Loucy (cell line): Measurements from ENCODE around the gene UCK2.

Experiments
- H2AFZ ChIP-seq: fragments of 200-600 bp; sonication (generic); 2 replicates; pipeline ENCODE4 v1.6.0; 2016; ENCODE audit warnings: antibody characterized with exemption, mild to moderate bottlenecking, low read length, moderate library complexity
- H3F3A ChIP-seq: fragments of 200-600 bp; 2 replicates; pipeline ENCODE4 v1.6.0; 2016; ENCODE audit warnings: antibody characterized with exemption, low read depth, mild to moderate bottlenecking
- H3K27me3 ChIP-seq: fragments of 200-600 bp; sonication (generic); 2 replicates; pipeline ENCODE4 v1.6.1; 2014; ENCODE audit warnings: low read length, mild to moderate bottlenecking; ENCODE audit not compliant: insufficient read depth, poor library complexity, severe bottlenecking
- H3K36me3 ChIP-seq: fragments of 200-600 bp; sonication (generic); 2 replicates; pipeline ENCODE4 v1.6.1; 2016; ENCODE audit warnings: low read length; ENCODE audit not compliant: insufficient read depth
- H3K4me1 ChIP-seq: fragments of 200-600 bp; sonication (generic); 2 replicates; pipeline ENCODE4 v1.5.1; 2014; ENCODE audit warnings: low read length, mild to moderate bottlenecking; ENCODE audit not compliant: insufficient read depth, poor library complexity, severe bottlenecking
- H3K4me2 ChIP-seq: fragments of 200-600 bp; sonication (generic); 2 replicates; pipeline ENCODE4 v1.6.0; 2014; ENCODE audit warnings: antibody characterized with exemption, low read length, low read depth, mild to moderate bottlenecking; ENCODE audit not compliant: poor library complexity, severe bottlenecking
- H3K4me3 ChIP-seq: fragments of 200-600 bp; sonication (generic); 2 replicates; pipeline ENCODE4 v1.5.1; 2014; ENCODE audit warnings: low read length, mild to moderate bottlenecking, mixed read lengths; ENCODE audit not compliant: poor library complexity, severe bottlenecking
- H3K79me2 ChIP-seq: fragments of 200-600 bp; sonication (generic); 2 replicates; pipeline ENCODE4 v1.6.1; 2014; ENCODE audit warnings: low read length; ENCODE audit not compliant: insufficient read depth
- H3K9ac ChIP-seq: fragments of 200-600 bp; sonication (generic); 2 replicates; pipeline ENCODE4 v1.6.0; 2014; ENCODE audit warnings: mild to moderate bottlenecking, low read depth, low read length, moderate library complexity; ENCODE audit not compliant: poor library complexity, severe bottlenecking
- H3K9me2 ChIP-seq: fragments of 200-600 bp; sonication (generic); replicated peaks from 2 replicates; pipeline ENCODE4 v1.6.1; 2016; ENCODE audit warnings: low read depth, low read length, mixed read lengths
- H3K9me3 ChIP-seq: fragments of 200-600 bp; sonication (generic); 2 replicates; pipeline ENCODE4 v1.6.1; 2014; ENCODE audit warnings: mild to moderate bottlenecking, antibody characterized with exemption, low read length, low read depth; ENCODE audit not compliant: insufficient read depth
- H4K20me1 ChIP-seq: fragments of 200-600 bp; sonication (generic); 2 replicates; pipeline ENCODE4 v1.6.0; 2014; ENCODE audit warnings: antibody characterized with exemption, low read length, mild to moderate bottlenecking; ENCODE audit not compliant: insufficient read depth, poor library complexity, severe bottlenecking
- CTCF ChIP-seq: fragments of 200-600 bp; sonication (generic); conservative IDR thresholded peaks from 2 replicates; pipeline ENCODE4 v1.5.1; 2014; ENCODE audit warnings: mild to moderate bottlenecking, antibody characterized with exemption, low read length
- EZH2phosphoT487 ChIP-seq: fragments of 200-600 bp; IDR thresholded peaks from 2 replicates; pipeline ENCODE4 v1.6.1; 2018; ENCODE audit warnings: antibody characterized with exemption, mild to moderate bottlenecking, moderate library complexity, borderline replicate concordance

The UCK2 gene

GRCh38 chr1:165836664-165837482 is 9.5 kb downstream of the UCK2 start:
- H3K27me3 ChIP-seq = no peaks in the 10 kb centered on the region
- H3K9me2 ChIP-seq = no peaks in the 10 kb centered on the region
- H3K4me3 ChIP-seq = no peak overlapping the region
- no peaks in the 10 kb centered on the region for H3K9me3 ChIP-seq
- H3K9ac ChIP-seq = no peak overlapping the region
- peaks cover 93% of the 10 kb centered on the region for H4K20me1 ChIP-seq
- H2AFZ ChIP-seq = no peak overlapping the region
- H3K4me2 ChIP-seq = peak overlapping the region; percentile 57
- H3K4me1 ChIP-seq = peaks cover 76% of the 10 kb centered on the region
- peaks cover 6% of the 10 kb centered on the region; the same call in 1 of the 2 replicates for H3K36me3 ChIP-seq
- H3F3A ChIP-seq = no peaks in the 10 kb centered on the region
- TF ChIP-seq CTCF (no peak), EZH2phosphoT487 (no peak)
- peaks cover 100% of the 10 kb centered on the region for H3K79me2 ChIP-seq

GRCh38 chr1:165837838-165838364 is 10.5 kb downstream of the UCK2 start:
- no peaks in the 10 kb centered on the region for H3F3A ChIP-seq
- H3K4me2 ChIP-seq = peak overlapping the region; percentile 57
- peaks cover 6% of the 10 kb centered on the region; the same call in 1 of the 2 replicates for H3K36me3 ChIP-seq
- H3K9ac ChIP-seq = no peak overlapping the region
- TF ChIP-seq CTCF (no peak), EZH2phosphoT487 (no peak)
- H3K4me1 ChIP-seq = peaks cover 78% of the 10 kb centered on the region
- H3K4me3 ChIP-seq = no peak overlapping the region
- no peaks in the 10 kb centered on the region for H3K9me2 ChIP-seq
- peaks cover 95% of the 10 kb centered on the region for H4K20me1 ChIP-seq
- no peaks in the 10 kb centered on the region for H3K9me3 ChIP-seq
- no peaks in the 10 kb centered on the region for H3K27me3 ChIP-seq
- peaks cover 100% of the 10 kb centered on the region for H3K79me2 ChIP-seq
- H2AFZ ChIP-seq = no peak overlapping the region

- H3F3A ChIP-seq = no peaks in the 10 kb centered on the region
- H3K4me1 ChIP-seq = peaks cover 83% of the 10 kb centered on the region
- H3K4me2 ChIP-seq = peak overlapping the region; percentile 36
- H3K4me3 ChIP-seq = no peak overlapping the region
- H4K20me1 ChIP-seq = peaks cover 96% of the 10 kb centered on the region
- H3K36me3 ChIP-seq = peaks cover 13% of the 10 kb centered on the region; the same call in 1 of the 2 replicates
- no peak for TF ChIP-seq CTCF
- no peak for TF ChIP-seq EZH2phosphoT487
- H3K79me2 ChIP-seq = peaks cover 100% of the 10 kb centered on the region
- H3K9me3 ChIP-seq = no peaks in the 10 kb centered on the region
- no peak overlapping the region for H3K9ac ChIP-seq
- H3K27me3 ChIP-seq = no peaks in the 10 kb centered on the region
- no peak overlapping the region for H2AFZ ChIP-seq
- no peaks in the 10 kb centered on the region for H3K9me2 ChIP-seq
Measured at GRCh38 chr1:165840423-165840822, 13.0 kb downstream of the UCK2 start.
